Measurements from ENCODE around the gene CNTRL. TPM values are rescaled to one million over a fixed set of nuclear protein-coding genes. Genes with fewer than 3 reads are reported as not detected.
A peak's percentile ranks its signal among the peaks of the same experiment; 100 is the strongest.

Gene CNTRL
- total RNA-seq, 1 donor from 2014 or later = 9.2 TPM

- TF ChIP-seq CTCF (conservative IDR thresholded peaks at IDR 0.05; ENCODE audit: low read depth, low read length) = no peak
- no peak overlapping the region for H3K4me3 ChIP-seq (ENCODE audit: low read depth, low read length)
- no peak for DNase-seq (ENCODE audit: low read depth)
Observed at GRCh38 chr9:121071370-121071755, 3.4 kb upstream of the CNTRL start.

DNA sequence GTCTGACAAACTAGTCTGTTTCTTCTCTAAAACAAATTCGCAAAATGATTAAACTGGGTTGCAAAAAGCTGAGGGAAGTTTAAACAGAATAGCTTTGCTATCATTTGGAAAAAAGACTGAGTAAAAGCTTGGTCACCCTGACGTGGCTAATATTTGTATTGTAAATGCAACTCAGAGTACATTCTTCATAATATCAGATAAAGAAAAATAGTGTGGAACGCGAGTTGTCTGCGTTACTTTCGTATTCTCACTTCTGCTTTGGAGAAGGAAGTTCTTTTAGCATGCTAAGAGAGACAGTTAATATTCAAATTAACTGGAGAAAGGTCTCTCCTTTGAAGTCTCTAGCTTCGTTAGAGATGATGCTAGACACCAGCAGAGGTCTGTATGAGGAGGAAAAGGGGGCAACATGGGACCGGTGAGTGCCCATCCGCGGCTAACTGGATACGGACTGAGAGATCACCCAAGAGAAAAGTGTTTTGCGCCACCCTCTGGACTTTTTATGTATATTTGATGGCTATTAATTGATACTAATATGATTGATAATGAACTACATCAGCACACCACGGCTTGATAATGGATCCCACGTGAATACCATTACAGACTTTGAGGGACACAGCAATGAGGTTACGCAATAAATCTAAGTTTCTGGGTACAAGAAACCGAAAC lies 2.9 kb upstream of the CNTRL start:
- H3K4me3 ChIP-seq (ENCODE audit: low read depth, low read length) = no peak overlapping the region
- no peak for DNase-seq (ENCODE audit: low read depth)
- TF ChIP-seq CTCF (conservative IDR thresholded peaks at IDR 0.05; ENCODE audit: low read depth, low read length) = no peak

DNA sequence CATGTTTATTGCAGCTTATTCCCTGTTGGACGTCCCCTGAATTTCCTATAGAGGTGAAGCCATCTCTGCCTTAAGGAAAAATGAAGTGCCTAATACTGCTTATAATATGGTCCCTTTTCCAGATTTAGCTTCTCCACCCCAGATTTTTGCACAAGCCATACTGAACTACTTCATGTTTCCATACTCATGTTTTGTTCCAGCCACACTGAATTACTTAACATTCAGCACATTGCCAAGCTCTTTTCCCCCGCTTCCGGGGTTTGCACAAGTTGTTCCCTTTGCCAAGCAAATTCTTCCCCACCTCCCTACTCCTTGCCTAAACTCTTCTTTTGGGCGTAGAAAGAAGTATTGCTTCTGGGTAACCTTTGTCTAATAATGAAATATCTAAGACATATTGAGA lies 1.7 kb upstream of the CNTRL start:
- DNase-seq (ENCODE audit: low read depth) = no peak
- no peak for TF ChIP-seq CTCF (conservative IDR thresholded peaks at IDR 0.05; ENCODE audit: low read depth, low read length)
- H3K4me3 ChIP-seq (ENCODE audit: low read depth, low read length) = no peak overlapping the region

DNA sequence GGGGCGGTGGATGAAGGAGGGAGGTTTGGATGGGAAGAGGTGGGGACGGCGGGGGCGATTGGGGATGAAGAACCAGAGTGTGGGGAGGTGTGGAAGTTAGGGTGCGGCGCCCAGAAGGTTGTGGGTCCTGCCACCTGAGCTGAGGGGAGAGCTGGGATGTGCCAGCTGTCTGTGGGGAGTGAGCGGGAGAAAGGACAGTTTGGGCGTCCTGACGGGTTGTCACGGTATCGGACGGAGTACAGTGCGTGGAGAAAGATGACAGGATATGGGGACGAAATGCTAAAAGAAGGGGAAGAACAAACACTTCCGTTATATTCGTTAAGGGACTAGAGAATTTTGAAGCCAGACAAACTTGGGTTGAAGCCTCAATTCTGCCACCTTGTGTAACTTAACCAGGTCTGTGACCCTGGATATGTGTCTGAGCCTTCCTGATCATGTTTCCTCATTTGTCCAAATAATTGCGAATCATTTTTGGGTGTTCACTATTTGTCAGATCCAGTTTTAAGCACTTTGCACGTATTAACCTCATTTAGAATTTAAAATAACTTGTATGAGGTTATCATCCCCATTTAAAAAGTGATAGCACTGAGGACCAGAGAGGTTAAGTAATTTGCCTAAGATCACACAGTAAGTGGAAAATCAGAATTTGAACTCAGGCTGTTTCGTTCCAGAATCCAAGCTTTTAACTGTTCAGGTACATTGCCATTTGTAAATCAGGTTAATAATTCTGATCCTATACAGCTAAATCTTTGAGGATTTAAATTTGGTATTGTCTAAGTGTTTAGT lies 689 bp downstream of the CNTRL start:
- peak overlapping the region; percentile 92 for H3K4me3 ChIP-seq (ENCODE audit: low read depth, low read length)
- DNase-seq (ENCODE audit: low read depth) = no peak
- peak; percentile 9 for TF ChIP-seq CTCF (conservative IDR thresholded peaks at IDR 0.05; ENCODE audit: low read depth, low read length)

- TF ChIP-seq CTCF (conservative IDR thresholded peaks at IDR 0.05; ENCODE audit: low read depth, low read length) = no peak
- no peak overlapping the region for H3K4me3 ChIP-seq (ENCODE audit: low read depth, low read length)
- DNase-seq (ENCODE audit: low read depth) = no peak
Observed at GRCh38 chr9:121082075-121082474, 7.3 kb downstream of the CNTRL start.

DNA sequence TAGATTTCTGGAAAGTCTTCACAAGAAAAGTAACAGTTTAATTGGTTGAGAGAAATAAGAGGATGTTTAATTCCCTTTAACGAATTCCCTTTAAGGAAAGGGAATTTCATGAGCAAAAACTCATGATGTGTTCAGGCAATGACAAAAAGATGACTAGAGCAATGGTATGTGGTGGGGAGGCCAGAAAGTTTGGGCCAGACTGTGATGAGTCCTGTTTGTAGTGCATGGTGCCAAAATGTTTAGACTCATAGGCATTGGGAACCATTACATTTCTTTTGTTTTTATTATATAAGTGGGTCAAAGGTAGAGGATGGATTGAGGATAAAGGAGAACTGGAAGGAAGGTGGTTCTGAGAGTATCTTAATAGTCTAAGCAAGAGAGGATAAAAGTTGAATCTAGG lies 10.9 kb downstream of the CNTRL start:
- no peak for TF ChIP-seq CTCF (conservative IDR thresholded peaks at IDR 0.05; ENCODE audit: low read depth, low read length)
- DNase-seq (ENCODE audit: low read depth) = no peak

More for the DNA sequence above, 10.9 kb downstream of the CNTRL start:
- no peak overlapping the region for H3K4me3 ChIP-seq (ENCODE audit: low read depth, low read length)

All from epithelial cell of proximal tubule (primary cell).